HL-60/S4 (cell line): ENCODE data around the gene BAIAP2.
"Not testable (repeated sequence)": the region's sequence is repeated elsewhere in the genome, so short reads cannot be mapped to it uniquely, and the experiment has no call there.

Source experiments
- in situ Hi-C: fragments of 300-500 bp; cut with MboI; formaldehyde crosslinking; loops from 2 replicates; pipeline ENCODE4 v1.14.3; 2022; ENCODE audit warnings: low sequenced_read_pairs

BAIAP2 gene

DNA sequence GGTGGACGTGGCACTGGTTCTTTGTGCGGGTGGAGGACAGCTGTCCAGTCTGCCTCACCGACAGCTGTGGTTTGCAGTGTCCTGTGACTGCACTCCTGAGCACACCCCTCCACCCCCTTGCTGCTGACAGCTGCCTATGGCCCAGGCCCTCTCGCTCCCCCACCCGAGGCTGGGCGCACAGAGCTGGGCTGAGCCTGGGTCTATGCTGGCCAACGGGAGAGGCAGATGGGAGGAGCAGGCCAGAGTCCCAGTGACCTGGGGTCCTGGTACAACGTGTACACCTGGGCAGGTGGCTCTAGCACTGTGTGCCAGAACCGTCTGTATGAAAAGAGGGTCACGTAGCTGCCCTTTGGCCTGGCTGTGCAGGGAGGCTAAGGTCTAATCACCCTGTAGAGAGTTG lies 30.5 kb downstream of the BAIAP2 start:
- in situ Hi-C loops: no loop called here

DNA sequence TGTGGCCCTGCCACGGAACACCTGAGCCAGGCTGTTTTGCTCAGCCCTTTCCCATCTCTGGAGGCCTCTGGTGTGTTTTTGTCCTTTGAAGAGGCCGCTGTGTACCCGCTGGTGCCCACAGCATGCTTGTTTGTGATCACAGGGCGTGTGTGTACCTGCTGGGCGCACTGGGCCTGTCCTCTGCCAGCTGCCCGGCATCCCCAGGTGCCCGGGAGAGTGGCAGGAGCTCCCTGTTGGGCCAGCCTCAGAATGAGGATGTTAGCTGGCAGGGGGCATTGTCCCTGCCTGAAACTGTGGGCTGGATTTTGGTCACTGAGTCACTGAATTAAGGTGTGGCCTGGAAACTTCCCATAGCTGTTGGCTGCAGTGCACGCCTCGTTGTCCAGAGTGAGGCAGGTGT lies 31.1 kb downstream of the BAIAP2 start:
- in situ Hi-C loops: no loop called here

DNA sequence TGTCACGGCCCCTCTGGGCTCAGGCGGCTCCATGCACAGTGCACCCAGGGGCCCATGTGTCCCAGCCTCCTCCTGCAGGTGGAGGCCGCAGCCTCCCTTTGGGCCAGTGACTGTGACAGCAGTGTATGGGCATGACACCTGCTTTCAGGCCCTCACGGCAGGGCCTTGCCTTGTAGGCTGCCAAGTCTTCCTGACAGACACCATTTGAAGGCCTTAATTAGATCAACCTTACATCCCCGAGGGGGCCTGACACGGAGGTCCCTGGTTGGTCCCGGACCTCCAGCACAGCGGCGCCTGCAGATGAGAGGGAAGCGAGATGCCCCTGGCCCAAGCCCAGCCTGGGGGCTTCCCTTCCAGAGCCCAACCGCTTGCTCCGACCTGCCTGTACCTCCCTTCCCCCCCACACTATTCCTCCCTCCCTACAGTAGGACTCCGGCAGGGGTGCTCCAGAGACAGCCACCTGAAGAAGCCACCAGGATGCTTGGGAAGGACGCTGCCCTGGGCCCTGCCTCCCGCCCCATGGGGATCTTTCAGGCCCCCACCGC lies 31.9 kb downstream of the BAIAP2 start:
- in situ Hi-C loops: no loop called here

DNA sequence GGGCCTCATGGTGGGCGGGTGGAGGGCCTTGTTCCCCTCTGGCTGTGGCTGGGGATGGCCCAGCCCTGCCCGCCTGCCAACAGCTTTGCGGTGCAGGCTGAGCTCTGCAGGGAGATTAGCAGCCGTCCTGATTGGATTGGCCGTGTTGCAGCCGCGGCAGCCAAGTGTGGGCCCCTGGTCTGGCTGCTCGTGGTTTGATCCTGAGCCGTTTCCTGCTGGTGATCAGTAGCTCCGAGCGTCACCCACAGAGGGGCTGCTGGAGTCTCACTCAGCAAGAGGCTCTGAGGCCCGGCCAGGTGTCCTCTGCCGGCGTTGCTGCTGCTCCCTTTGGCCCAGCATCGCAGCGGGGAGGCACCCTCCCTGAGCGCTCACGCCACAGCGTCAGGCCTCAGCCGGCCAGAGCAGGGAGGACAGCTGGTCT lies 32.5 kb downstream of the BAIAP2 start:
- in situ Hi-C loops: no loop called here

GRCh38 chr17:81068411-81069134 lies 33.6 kb downstream of the BAIAP2 start:
- in situ Hi-C loops: no loop called here

GRCh38 chr17:81069135-81069645 lies 34.2 kb downstream of the BAIAP2 start:
- in situ Hi-C loops: no loop called here

DNA sequence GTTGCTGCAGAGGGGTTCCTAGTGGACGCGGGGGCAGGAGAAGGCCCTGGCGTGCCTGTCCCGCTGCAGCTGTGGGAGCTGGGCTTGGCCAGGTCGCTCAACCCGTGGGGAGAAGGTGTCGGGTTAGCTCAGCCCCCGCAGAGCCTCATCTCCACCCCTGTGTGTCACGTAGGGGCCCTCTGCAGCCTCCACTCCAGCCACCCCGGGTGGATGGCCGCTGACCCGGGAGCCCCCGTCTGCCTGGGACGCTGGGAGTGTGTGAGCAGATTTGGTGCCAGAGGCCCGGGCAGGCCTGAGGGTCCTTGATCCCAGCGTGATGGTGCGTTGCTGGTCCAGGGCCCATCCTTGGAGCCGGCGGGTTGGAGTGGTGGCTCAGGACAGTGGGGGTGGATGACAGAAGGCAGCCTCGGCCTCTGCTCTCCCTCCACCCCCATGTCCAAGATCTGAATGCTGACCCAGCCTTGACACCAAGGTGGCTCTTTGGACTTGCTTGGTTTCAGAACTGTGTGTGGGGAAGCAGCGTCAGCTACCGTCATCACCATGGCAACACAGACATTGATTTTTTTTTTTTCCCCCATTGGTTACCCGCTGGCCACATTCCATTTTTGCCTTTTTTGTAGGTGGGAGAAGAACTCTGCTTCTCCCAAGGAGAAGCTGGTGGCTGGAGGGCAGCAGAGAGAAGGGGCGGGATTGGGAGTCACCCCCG lies 35.7 kb downstream of the BAIAP2 start:
- in situ Hi-C loops: no loop called here

GRCh38 chr17:81071761-81072741 lies 37.1 kb downstream of the BAIAP2 start:
- in situ Hi-C loops: no loop called here

DNA sequence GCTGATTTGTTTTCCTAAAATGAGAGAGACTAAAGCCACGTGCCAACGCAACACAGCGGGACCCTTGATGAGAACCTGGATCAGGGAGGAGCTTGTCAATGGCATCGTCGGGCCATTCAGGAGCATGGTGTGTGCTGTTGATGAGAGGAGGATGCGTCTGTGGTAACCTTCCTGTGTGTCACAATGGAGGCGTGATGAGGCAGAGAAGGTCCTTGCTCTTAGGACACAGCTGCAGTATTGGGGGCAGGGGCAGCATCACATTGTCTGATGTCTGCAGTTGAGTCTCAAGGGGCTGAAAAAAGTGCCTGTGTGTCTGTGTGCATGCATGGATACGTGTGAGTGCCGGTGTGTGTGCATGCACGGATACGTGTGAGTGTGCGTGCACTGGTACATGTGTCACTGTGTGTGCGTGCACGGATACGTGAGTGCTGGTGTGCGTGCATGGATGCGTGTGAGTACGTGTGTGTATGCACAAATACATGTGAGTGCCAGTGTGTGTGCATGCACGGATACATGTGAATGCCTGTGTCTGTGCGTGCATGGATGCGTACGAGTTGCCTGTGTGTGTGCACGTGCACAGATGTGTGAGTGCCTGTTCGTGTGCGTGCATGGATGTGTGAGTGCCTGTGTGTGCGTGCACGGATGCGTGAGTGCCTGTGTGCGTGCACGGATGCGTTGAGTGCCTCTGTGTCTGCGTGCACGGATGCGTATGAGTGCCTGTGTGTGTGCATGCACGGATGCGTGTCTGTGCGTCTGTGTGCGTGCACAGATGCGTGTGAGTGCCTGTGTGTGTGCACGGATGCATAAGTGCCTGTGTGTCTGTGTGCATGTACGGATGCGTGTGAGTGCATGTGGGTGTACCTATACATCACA lies 39.3 kb downstream of the BAIAP2 start:
- in situ Hi-C loops: no loop called here

GRCh38 chr17:81074875-81075274 lies 39.9 kb downstream of the BAIAP2 start:
- in situ Hi-C loops: no loop called here

- in situ Hi-C loops: no loop called here
Observed at GRCh38 chr17:81075307-81075706, 40.4 kb downstream of the BAIAP2 start.

GRCh38 chr17:81076141-81076679 lies 41.3 kb downstream of the BAIAP2 start:
- in situ Hi-C loops: no loop called here

- in situ Hi-C loops: not testable (repeated sequence)
Observed at GRCh38 chr17:81078026-81078913, 43.3 kb downstream of the BAIAP2 start.

DNA sequence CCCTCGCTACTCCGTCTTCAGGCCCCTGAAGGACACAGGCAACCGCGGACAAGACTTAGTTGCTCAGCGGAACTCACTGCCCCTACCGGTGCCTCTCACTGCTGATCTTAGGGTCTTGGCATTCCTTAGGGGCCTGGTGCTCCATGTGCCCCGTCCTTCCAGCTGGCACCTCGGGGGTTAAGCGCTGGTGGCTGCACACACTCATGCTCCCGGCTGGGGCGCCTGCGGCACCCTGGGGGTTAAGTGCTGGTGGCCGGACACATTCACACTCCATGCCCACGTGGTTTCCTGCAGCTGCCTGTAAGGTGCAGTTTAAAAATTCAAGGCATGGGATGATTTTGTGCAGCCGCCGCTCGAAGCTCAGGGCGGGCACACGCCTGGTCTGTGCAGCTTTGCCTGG lies 45.1 kb downstream of the BAIAP2 start:
- in situ Hi-C loops: no loop called here

DNA sequence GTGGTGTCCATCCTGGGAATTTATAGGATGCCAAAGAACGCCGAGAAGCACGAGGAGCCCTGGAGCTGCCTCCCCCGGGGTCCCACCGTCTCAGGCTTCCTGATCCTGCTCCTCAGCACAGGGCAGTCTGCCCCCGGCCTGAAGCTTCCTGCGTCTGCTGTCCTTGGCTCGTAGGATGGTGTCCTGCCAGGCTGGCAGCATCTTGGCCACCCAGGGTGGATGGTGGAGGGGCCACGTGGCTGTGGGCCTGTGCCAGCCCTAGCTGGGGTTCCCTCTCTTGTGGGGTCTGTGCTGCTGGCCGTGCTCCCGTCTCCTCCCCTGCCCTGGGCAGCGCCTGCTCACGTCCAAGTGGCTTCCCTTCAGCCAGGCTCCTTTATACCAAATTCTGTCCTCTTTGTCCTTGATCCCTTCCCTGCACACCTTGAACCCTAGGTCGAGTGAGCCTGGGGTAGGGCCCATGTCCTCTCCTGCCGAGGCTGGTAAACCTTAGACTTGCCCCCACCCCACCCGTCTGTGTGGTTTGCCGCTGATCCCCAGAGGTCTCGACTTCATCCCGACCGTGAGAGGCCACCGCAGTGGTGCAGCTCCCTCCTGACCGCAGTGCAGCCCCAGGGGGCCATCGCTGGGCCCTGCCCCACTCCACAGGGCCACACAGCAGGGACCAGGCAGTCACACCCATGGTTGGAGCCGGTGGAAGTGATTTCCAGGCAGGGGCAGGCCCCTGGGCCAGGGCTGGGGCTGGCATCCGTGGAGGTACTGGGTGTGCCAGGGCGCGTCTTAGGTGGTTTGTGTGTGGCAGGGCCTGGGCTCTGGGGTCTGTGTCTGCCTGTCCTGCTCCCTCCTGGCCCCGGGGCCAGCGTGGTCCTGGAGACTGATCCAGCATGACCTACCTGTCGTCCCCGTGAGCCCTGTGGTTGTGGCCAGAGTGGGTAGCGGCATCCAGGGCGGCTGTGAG lies 46.5 kb downstream of the BAIAP2 start:
- in situ Hi-C loops: no loop called here

DNA sequence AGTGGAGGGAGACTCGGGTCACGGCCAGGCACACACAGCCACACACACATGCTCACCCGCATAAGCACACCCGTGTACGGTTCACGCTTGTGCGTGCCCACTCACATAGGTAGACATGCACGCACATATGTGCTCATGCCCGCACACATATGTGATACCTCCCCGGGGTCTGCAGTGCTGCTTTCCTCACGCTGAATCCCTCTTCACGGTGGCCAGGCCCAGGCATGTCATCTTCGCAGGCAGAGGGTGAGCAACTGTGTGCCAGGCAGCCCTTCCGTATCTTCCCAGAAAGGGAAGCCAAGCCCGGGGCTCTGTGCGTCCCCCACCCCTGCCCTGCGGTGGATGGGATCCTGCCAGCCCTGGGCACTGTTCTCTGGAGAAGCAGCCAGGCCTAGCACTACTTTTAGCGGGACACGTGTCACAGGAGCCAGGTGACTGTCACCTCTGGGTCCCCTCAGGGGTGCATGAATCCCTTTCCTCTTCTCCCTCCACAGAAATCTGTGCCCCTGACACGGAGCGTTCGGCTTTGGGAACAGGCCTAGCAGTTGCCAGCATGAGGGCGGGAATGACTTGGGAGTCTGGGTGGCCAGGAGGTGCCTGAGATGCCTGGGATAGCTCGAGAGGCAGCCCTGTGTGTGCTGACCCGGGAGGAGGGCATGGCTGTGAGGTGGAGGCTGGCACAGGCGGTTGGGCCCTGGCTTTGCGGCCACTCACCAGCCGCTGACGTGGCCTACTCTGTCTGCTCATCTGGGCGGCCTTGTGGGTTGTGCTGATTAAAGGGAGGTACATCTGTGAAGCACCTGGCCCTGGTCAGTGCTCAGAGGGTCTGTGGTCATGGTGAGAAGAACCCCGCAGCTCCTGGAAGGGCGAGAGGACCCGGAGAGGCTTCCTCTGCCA lies 47.5 kb downstream of the BAIAP2 start:
- in situ Hi-C loops: no loop called here
